Peyer's patch (tissue), 4 donors: ENCODE measurements around the gene RBPJ.

Experiments used
- POLR2A ChIP-seq, 2 donors: fragments of 450-650 bp; IDR thresholded peaks; one replicate each; pipeline ENCODE4 v1.5.1; 2017; ENCODE audit warnings: antibody characterized with exemption in 2 of 2, mild to moderate bottlenecking in 2 of 2, moderate library complexity in 2 of 2
- TF ChIP-seq, protein P1 (sequence below), 6 experiments: fragments of 450-650 bp in 4 of 6; fragments of 200-600 bp in 2 of 6; sonication (generic) in 1 of 6; IDR thresholded peaks; one replicate each; pipeline ENCODE4 v1.5.1; 2017 to 2019; ENCODE audit warnings: antibody characterized with exemption in 6 of 6, mild to moderate bottlenecking in 3 of 6, moderate library complexity in 1 of 6

DNA sequence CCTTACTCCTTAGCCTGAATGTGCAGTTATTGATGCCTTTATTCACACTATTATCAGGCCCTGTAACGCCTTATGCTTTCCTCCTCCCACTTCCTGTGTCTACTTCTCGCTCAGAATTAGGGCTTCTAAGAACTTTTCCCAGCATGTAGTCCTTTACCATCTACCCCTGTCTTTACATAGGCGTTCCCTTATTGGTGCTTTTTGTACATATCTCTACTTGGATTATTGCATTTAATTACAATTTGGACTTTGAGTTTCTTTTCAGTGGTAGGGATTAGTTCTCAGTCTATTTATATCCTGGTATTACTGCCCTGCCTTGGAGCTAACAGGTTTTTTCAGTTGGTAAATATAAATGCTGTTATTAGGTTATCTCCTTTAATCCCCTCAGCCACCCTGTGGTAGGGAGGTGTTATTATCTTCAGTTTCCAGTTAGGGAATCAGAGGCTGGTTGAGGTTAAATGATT is 84.0 kb downstream of the RBPJ start:
- TF ChIP-seq, protein P1, sequence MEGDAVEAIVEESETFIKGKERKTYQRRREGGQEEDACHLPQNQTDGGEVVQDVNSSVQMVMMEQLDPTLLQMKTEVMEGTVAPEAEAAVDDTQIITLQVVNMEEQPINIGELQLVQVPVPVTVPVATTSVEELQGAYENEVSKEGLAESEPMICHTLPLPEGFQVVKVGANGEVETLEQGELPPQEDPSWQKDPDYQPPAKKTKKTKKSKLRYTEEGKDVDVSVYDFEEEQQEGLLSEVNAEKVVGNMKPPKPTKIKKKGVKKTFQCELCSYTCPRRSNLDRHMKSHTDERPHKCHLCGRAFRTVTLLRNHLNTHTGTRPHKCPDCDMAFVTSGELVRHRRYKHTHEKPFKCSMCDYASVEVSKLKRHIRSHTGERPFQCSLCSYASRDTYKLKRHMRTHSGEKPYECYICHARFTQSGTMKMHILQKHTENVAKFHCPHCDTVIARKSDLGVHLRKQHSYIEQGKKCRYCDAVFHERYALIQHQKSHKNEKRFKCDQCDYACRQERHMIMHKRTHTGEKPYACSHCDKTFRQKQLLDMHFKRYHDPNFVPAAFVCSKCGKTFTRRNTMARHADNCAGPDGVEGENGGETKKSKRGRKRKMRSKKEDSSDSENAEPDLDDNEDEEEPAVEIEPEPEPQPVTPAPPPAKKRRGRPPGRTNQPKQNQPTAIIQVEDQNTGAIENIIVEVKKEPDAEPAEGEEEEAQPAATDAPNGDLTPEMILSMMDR (IDR thresholded peaks at IDR 0.05): peak in 4 of 6 experiments; percentile 8 to 65 (median 58)
- no peak for TF ChIP-seq POLR2A (IDR thresholded peaks at IDR 0.05)
